Gastroesophageal sphincter (tissue), 3 donors: ENCODE results near the gene AKAP13.

Experiments
- EP300 ChIP-seq: sonication (generic); formaldehyde crosslinking; IDR thresholded peaks from one replicate; pipeline ENCODE4 v1.6.1; 2017; ENCODE audit warnings: antibody characterized with exemption, mild to moderate bottlenecking
- POLR2A ChIP-seq, 2 donors: fragments of 450-650 bp; IDR thresholded peaks; one replicate each; pipeline ENCODE4 v1.6.1; 2017; ENCODE audit warnings: antibody characterized with exemption in 2 of 2, mild to moderate bottlenecking in 2 of 2, moderate library complexity in 1 of 2
- POLR2AphosphoS5 ChIP-seq: sonication (generic); formaldehyde crosslinking; IDR thresholded peaks from one replicate; pipeline ENCODE4 v1.6.1; 2017; ENCODE audit warnings: antibody characterized with exemption
- TF ChIP-seq, protein P1 (sequence below), 4 experiments: fragments of 200-600 bp in 2 of 4; fragments of 450-650 bp in 2 of 4; sonication (generic) in 1 of 4; IDR thresholded peaks; one replicate each; pipeline ENCODE4 v1.5.1; 2017 to 2019; ENCODE audit warnings: antibody characterized with exemption in 4 of 4, mild to moderate bottlenecking in 2 of 4, moderate library complexity in 2 of 4

GRCh38 chr15:85382942-85383341 lies 2.5 kb downstream of the AKAP13 start:
- TF ChIP-seq, protein P1, sequence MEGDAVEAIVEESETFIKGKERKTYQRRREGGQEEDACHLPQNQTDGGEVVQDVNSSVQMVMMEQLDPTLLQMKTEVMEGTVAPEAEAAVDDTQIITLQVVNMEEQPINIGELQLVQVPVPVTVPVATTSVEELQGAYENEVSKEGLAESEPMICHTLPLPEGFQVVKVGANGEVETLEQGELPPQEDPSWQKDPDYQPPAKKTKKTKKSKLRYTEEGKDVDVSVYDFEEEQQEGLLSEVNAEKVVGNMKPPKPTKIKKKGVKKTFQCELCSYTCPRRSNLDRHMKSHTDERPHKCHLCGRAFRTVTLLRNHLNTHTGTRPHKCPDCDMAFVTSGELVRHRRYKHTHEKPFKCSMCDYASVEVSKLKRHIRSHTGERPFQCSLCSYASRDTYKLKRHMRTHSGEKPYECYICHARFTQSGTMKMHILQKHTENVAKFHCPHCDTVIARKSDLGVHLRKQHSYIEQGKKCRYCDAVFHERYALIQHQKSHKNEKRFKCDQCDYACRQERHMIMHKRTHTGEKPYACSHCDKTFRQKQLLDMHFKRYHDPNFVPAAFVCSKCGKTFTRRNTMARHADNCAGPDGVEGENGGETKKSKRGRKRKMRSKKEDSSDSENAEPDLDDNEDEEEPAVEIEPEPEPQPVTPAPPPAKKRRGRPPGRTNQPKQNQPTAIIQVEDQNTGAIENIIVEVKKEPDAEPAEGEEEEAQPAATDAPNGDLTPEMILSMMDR (IDR thresholded peaks at IDR 0.05), result no peak
- no peak for TF ChIP-seq POLR2A (IDR thresholded peaks at IDR 0.05)
- TF ChIP-seq POLR2AphosphoS5, result no peak
- TF ChIP-seq EP300, result no peak
